Stimulated activated CD8-positive, alpha-beta memory T cell treated with anti-CD3 and anti-CD28 coated beads, Interleukin-7, amount 100 ng/mL, for 4 hours (primary cell): ENCODE data around the gene HEG1.

Source experiments
- DNase-seq, 2 donors: peaks; one replicate each; pipeline ENCODE4 v3.0.0-alpha.2; 2020; ENCODE audit warnings: low read depth in 2 of 2

HEG1 gene

DNA sequence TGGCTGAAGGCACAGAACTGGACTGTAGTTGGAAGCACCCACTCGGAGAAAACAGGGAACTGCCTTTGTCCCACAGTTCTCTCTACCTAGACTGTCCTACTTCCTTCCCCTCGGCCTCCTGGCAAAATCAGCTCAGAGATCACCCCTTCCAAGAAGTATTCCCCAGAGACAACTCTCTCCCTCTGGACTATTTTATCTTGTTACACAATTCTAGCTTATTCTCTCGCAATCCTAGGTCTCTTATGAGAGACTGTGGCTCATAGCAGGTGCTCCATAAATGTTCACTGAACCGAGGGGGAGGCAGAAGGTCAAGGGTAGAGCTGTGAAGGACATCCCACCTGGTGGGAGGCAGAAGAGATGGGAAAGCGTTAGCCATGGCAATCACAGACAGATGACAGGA lies 10.6 kb downstream of the HEG1 start:
- no peak for DNase-seq

GRCh38 chr3:125043599-125044151 lies 12.1 kb downstream of the HEG1 start:
- no peak for DNase-seq

- DNase-seq: no peak
Observed at GRCh38 chr3:125042725-125043406, 12.9 kb downstream of the HEG1 start.

DNA sequence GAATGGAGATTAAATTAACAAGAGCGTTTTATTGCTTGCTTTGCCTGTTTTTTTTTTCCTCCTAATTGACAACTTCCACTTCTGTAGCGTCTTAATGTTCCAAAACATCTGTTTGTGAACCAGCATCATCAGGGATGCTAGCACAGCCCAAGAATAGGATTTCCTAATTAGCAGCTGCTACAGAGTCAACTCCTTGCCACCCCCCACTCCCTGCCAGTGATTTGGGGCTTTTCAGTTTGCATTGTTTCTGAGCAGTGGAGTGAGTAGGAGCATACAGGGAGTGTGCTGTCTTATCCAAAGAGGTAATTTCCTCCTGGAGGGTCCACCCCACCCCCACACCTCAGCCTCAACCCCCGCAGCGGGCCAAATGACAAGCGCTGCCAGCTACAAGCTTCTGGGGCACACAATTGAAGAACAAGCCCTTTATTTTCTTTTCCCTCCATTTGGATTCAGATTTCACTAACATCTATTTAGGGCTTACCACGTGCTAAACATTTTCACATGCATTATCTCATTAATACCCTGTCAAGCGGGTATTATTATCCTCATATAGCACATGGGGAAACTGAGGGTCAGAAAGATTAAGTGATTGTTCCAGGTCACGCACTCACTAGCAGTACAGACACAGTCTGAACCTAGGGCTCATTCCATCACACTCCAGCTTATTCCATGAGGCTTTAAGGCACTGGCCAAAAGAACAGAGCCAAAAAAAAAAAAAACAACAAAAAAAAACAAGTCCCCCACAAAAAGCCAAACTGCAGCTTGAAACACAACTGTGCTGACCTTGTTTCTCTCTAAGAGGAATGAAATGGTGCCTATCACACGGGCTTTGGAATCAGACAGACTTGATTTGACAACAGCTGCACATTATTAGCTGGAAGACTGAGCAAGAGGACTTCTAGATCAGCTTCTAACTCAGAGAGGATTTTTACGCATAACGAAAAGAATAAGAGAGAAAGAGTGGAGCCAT lies 16.4 kb downstream of the HEG1 start:
- no peak for DNase-seq

DNA sequence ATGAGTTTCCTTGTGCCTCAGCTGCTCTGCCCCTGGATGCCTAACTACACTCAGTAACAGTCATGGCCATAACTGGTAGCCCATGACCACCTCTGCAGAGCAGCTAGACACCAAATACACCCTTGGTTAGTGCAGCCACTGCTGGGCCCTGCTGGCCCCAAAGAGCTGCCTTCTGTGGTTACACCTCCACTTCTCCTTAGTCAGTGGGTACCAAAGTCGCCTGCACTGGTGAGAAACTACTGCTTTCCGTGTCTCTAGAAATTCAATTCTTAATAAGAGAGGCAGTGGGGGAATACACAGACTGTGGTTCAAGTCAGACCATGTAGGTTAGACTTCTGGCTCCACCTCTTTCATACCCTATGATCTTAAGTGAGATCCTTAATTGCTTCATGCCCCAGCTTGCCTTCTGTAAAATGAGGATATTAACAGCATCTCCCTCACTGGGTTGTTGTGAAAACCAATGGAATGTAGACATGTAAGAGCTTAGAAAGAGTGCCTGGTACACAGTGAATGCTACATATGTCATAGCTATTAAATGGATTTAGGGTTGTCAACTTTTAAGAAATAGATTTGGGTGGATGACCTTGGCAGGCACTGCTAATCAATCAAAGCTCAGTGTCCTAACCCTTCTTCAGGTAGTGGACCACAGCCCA lies 18.2 kb downstream of the HEG1 start:
- no peak for DNase-seq

- no peak for DNase-seq
Observed at GRCh38 chr3:125035217-125035616, 20.6 kb downstream of the HEG1 start.

- DNase-seq: no peak
Observed at GRCh38 chr3:125033616-125034015, 22.2 kb downstream of the HEG1 start.

GRCh38 chr3:125033135-125033534 lies 22.7 kb downstream of the HEG1 start:
- no peak for DNase-seq

DNA sequence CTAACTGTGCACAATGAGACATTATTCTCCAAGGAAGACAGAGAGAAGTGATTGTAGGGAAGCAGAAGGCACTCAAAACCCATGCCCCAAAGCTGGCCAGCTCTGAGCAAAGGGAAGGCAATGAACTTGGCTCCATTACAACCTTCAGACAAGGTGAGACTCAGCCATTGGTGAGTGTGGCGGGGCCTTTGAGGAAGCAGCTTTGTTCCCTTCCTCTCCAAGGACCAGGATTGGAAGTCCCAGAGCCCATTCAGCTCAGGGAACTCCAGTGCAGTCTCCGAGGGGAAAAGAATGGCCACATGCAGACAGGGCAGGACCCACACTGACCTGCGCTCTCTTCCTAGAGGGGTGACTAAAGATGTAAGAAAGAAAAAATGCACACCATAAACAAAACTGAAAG lies 23.1 kb downstream of the HEG1 start:
- no peak for DNase-seq

DNA sequence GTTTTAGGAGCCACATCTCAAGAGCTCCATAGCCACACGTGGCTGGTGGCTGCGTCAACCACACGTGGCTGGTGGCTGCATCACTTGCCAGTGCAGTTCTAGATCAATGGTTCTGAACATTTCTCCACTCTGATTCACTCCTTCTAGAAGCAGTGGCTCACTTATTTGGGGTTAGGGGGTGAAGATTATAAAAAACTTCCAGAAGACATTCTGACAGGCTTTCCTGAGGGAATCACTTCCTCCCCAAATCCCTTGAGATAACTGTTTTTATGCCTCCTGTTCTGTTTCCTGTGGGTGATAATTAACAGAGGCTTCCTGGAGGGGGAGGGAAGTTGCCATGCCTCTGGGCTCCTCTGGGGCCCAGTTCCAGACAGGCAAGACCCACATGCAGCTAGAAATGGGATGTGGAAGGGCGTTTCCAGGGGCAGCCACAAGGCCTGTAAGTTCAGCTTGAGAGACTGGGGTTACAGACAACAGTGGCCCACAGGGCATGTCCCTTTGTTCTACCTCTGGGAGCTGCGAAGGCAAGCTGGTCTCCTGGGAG lies 23.6 kb downstream of the HEG1 start:
- DNase-seq: no peak

- no peak for DNase-seq
Observed at GRCh38 chr3:125031544-125031943, 24.3 kb downstream of the HEG1 start.

GRCh38 chr3:125028657-125029056 lies 27.1 kb downstream of the HEG1 start:
- DNase-seq: no peak

DNA sequence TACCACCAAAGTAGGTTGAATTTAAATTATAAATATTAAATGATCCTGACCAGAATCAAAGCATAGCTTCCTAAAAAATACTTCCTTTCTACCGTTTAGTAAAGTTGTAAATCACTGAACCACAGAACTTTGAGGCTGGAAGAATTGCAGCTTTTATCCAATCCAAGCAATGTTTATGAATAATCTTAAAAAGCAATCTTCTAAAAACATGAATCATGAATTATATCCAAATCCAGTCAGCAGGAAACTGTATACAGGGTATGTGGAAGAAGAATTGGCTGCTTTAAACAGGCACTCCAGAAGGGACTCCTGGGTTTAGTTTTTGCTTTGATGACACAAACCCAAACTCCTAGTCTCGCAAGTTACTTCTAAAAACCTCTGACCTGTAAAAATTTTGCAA lies 30.2 kb downstream of the HEG1 start:
- no peak for DNase-seq

GRCh38 chr3:125024817-125025216 lies 31.0 kb downstream of the HEG1 start:
- DNase-seq: no peak

- no peak for DNase-seq
Observed at GRCh38 chr3:125023833-125024555, 31.8 kb downstream of the HEG1 start.

- no peak for DNase-seq
Observed at GRCh38 chr3:125022206-125022605, 33.6 kb downstream of the HEG1 start.

GRCh38 chr3:125019271-125019670 lies 36.5 kb downstream of the HEG1 start:
- DNase-seq: peak in 1 of 2 donors; percentile 9

GRCh38 chr3:125017406-125017805 lies 38.4 kb downstream of the HEG1 start:
- no peak for DNase-seq

DNA sequence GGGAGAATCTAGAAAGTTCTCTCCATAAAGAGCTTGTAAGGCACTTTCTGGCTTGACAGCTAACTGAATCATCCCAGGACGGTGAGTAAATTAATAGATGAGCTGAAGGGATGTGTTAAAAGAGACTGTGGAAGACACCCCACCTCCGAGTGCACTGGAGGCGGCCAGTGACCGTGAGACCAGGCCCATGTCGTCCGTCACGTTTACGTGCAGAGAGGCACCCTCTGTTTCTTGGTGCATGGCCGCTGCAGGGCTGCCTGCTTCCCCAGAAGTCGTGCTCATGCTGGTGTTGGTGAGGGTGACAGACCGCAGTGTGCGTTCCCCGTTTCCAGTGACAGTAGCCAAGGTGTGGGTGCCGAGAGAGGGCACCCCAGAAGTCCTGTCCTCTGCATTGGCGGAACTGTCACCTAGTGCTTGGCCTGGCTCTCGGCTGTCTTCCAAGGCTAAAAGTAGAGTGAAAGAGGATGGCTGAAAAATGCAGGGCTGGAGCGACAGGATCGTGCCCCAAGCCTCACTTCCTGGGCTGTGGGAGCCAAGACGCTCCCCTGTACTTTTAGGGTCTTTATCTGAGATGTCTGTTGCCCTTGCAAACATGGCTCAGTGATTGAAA lies 41.1 kb downstream of the HEG1 start:
- DNase-seq: no peak

DNA sequence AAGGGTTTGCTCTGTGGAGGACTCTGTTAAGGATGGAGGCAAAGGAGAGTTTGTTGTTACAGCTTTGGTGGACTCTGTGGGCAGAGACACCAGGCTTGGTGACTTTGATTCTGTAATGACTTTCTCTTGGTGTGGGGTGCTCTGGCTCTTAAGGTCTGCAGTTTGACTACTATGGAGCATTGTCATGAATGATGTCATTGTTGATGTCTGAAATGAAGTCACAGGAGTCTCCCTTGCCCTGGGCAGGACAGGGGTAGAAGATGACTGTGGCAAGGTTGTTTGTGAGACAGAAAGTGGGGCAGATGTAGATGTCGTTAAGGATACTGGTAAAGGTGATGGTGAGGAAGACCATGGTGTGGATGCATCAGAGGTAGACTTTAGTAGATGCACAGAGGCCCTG lies 42.7 kb downstream of the HEG1 start:
- no peak for DNase-seq

DNA sequence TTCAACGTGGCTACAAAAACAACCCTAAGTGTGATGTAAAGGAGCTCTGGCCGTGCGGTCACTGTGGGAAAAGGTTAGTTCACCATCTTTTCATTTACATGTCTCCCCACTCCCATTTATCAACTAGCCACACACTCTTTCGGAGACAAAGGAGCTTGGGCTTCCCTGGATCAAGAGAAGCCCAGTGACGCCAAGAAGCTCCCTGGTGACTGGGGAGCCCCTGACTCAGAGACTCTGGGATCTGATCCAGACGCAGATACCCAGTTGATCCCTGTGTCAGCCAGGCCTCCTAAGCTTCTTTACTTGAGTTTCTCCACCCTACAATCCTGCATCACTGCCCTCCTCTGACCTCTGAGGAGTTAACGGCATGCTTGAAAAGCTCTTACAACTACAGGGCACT lies 43.9 kb downstream of the HEG1 start:
- no peak for DNase-seq
